C4-2B (cell line): ENCODE measurements around the gene AGPAT4.

Source experiments
- CTCF ChIP-seq: fragments of 450-650 bp; conservative IDR thresholded peaks from 2 replicates; pipeline ENCODE4 v1.5.1; 2017; ENCODE audit warnings: mild to moderate bottlenecking
- ZFX ChIP-seq: fragments of 450-650 bp; IDR thresholded peaks from 2 replicates; pipeline ENCODE4 v1.6.1; 2017

GRCh38 chr6:161301338-161301737 lies 27.5 kb upstream of the AGPAT4 start:
- TF ChIP-seq CTCF (no peak), ZFX (no peak)
